Kidney (tissue), 14 donors: ENCODE results near the gene P2RX6. TPM values are rescaled to one million over a fixed set of nuclear protein-coding genes. Genes with fewer than 3 reads are reported as not detected.

Experiments
- DNase-seq, 5 donors: peaks; one replicate each; pipeline ENCODE4 v3.0.0-alpha.2; 2013 to 2020
- FAIRE-seq: peaks from 2 replicates; lab custom pipeline; 2012; peaks lifted over from hg19 to GRCh38; lab: Jason Lieb, UNC
- H3K27ac ChIP-seq, 2 donors: one replicate each; pipeline ENCODE4 v1.7.0; 2013; ENCODE audit warnings: low read depth in 2 of 2, low read length in 2 of 2, inconsistent platforms in 1 of 2
- H3K27me3 ChIP-seq: one replicate; pipeline ENCODE4 v1.7.1; 2013; ENCODE audit warnings: low read length, inconsistent platforms; ENCODE audit not compliant: control insufficient read depth, insufficient read depth
- H3K36me3 ChIP-seq, 3 donors: one replicate each; pipeline versions ENCODE4 v1.7.0 to v1.7.1; 2013; ENCODE audit warnings: low read length in 3 of 3, control low read depth in 1 of 3, inconsistent platforms in 1 of 3; ENCODE audit not compliant: insufficient read depth in 3 of 3, control insufficient read depth in 2 of 3
- H3K4me1 ChIP-seq, 3 donors: one replicate each; pipeline versions ENCODE4 v1.7.0 to v1.7.1; 2013; ENCODE audit warnings: low read length in 3 of 3, inconsistent platforms in 1 of 3, low read depth in 1 of 3; ENCODE audit not compliant: control insufficient read depth in 2 of 3, insufficient read depth in 2 of 3
- H3K4me3 ChIP-seq, 3 donors: one replicate each; pipeline versions ENCODE4 v1.7.0 to v1.8.1; 2013; ENCODE audit warnings: low read length in 3 of 3, control low read depth in 1 of 3, inconsistent platforms in 1 of 3
- H3K9ac ChIP-seq, 3 donors: one replicate each; pipeline versions ENCODE4 v1.7.0 to v1.7.1; 2013; ENCODE audit warnings: low read length in 3 of 3, control low read depth in 1 of 3, inconsistent platforms in 1 of 3
- H3K9me3 ChIP-seq, 3 donors: one replicate each; pipeline versions ENCODE4 v1.7.0 to v1.7.1; 2013; ENCODE audit warnings: low read length in 3 of 3, control low read depth in 1 of 3, inconsistent platforms in 1 of 3; ENCODE audit not compliant: control insufficient read depth in 2 of 3, insufficient read depth in 1 of 3
- CTCF ChIP-seq: IDR thresholded peaks from 3 replicates; pipeline ENCODE4 v1.5.1; 2012; ENCODE audit warnings: mild to moderate bottlenecking, moderate library complexity, borderline replicate concordance; ENCODE audit not compliant: insufficient read depth; ENCODE audit errors: extremely low read depth
- intact Hi-C: fragments of 100-400 bp; cut with DNase I; formaldehyde crosslinking; loops from one replicate; pipeline ENCODE4 v1.11.1; 2022
- polyA plus RNA-seq: library from polyadenylated mRNA; stranded (reverse); fragments of 350-450 nt; fragmentation: Illumina TruSeq; extraction: RNeasy Lipid Tissue Mini Kit (QIAGEN cat#74804); gene quantifications from one replicate; pipeline ENCODE4 v1.2.3, GENCODE V29; 2014; ENCODE audit warnings: low read depth, low replicate concordance; ENCODE audit not compliant: insufficient read depth
- total RNA-seq: library from RNA; stranded (reverse); fragmentation: NEBNext Ultra II Directional; extraction: Animal tissue kit (Norgen Biotek cat#: 25700); gene quantifications from one replicate; pipeline ENCODE4 v1.2.1, GENCODE V29; 2021
- donor health status: control.
- donor health status: control.
- donor health status: control.
- donor health status: control.
- donor health status: control.
- donor health status: DM: yes; HTN: yes; CAD: no.
- donor health status: Normal renal cell carcinoma (clear cell type).

Gene P2RX6
- total and polyA plus RNA-seq, 2 donors from 2014 or later, result 1.0 to 1.6 TPM

- H3K9me3 ChIP-seq, result no peaks in the 10 kb centered on the region
- intact Hi-C loops, result no loop called here
Observed at GRCh38 chr22:20988573-20989322, 26.2 kb upstream of the P2RX6 start.

GRCh38 chr22:20989323-20990138 lies 25.4 kb upstream of the P2RX6 start:
- DNase-seq (peak in 1 of 5 donors; percentile 55), FAIRE-seq (no peak)
- H3K4me3 ChIP-seq, result no peak overlapping the region
- intact Hi-C loops, result no loop called here
- H3K36me3 ChIP-seq, result peaks cover 0 to 12% (median 5%) of the 10 kb centered on the region in 3 donors
- no peak overlapping the region for H3K9ac ChIP-seq
- H3K4me1 ChIP-seq, result no peaks in the 10 kb centered on the region
- TF ChIP-seq CTCF, result no peak
- H3K27ac ChIP-seq, result no peak overlapping the region
- H3K27me3 ChIP-seq, result no peaks in the 10 kb centered on the region
- H3K9me3 ChIP-seq, result no peaks in the 10 kb centered on the region

More at GRCh38 chr22:20988573-20989322, 26.2 kb upstream of the P2RX6 start:
- H3K9ac ChIP-seq, result no peak overlapping the region
- H3K27ac ChIP-seq, result no peak overlapping the region
- DNase-seq (peak in 1 of 5 donors; percentile 65), FAIRE-seq (no peak)
- no peak overlapping the region for H3K4me3 ChIP-seq
- no peaks in the 10 kb centered on the region for H3K27me3 ChIP-seq
- H3K4me1 ChIP-seq, result no peaks in the 10 kb centered on the region
- H3K36me3 ChIP-seq, result peaks cover 0 to 16% (median 5%) of the 10 kb centered on the region in 3 donors
- TF ChIP-seq CTCF, result no peak

- H3K27ac ChIP-seq, result no peak overlapping the region
- TF ChIP-seq CTCF, result no peak
- H3K27me3 ChIP-seq, result no peaks in the 10 kb centered on the region
- intact Hi-C loops, result no loop called here
- H3K9ac ChIP-seq, result no peak overlapping the region
- H3K9me3 ChIP-seq, result no peaks in the 10 kb centered on the region
- no peaks in the 10 kb centered on the region for H3K4me1 ChIP-seq
- DNase-seq, result peak in 1 of 5 donors; percentile 54
- peaks cover 0 to 11% (median 5%) of the 10 kb centered on the region in 3 donors for H3K36me3 ChIP-seq
- H3K4me3 ChIP-seq, result no peak overlapping the region
- no peak for FAIRE-seq
Observed at GRCh38 chr22:20990184-20991180, 24.5 kb upstream of the P2RX6 start.
